GM23338 (cell line): Measurements from ENCODE around the gene RAB40B. TPM values are rescaled to one million over a fixed set of nuclear protein-coding genes. Genes with fewer than 3 reads are reported as not detected.

Experiments used
- ATAC-seq: fragments of 200-7000 bp; cut with Tn5 transposase; 3 replicates; pipeline ENCODE4 v1.9.1; 2020
- DNase-seq: peaks from one replicate; pipeline ENCODE4 v3.0.0-alpha.2; 2015; ENCODE audit warnings: low spot score
- H2AFZ ChIP-seq: fragments of 200-600 bp; sonication (generic); 2 replicates; pipeline ENCODE4 v1.8.0; 2016; ENCODE audit warnings: antibody characterized with exemption, mild to moderate bottlenecking, moderate library complexity
- H3F3A ChIP-seq: fragments of 200-600 bp; sonication (generic); replicated peaks from 2 replicates; pipeline ENCODE4 v1.8.0; 2017; ENCODE audit warnings: antibody characterized with exemption, mixed run types, low read depth
- H3K27ac ChIP-seq: fragments of 200-600 bp; sonication (generic); 2 replicates; pipeline ENCODE4 v1.6.1; 2016; ENCODE audit warnings: low read depth
- H3K27me3 ChIP-seq: fragments of 200-600 bp; sonication (generic); 2 replicates; pipeline ENCODE4 v1.8.0; 2016; ENCODE audit warnings: mild to moderate bottlenecking, mixed run types, moderate library complexity; ENCODE audit not compliant: insufficient read depth
- H3K36me3 ChIP-seq: fragments of 200-600 bp; sonication (generic); 2 replicates; pipeline ENCODE4 v1.8.0; 2016; ENCODE audit warnings: mild to moderate bottlenecking; ENCODE audit not compliant: insufficient read depth
- H3K4me1 ChIP-seq: fragments of 200-600 bp; sonication (generic); 2 replicates; pipeline ENCODE4 v1.8.0; 2016; ENCODE audit warnings: mild to moderate bottlenecking, moderate library complexity; ENCODE audit not compliant: insufficient read depth
- H3K4me2 ChIP-seq: fragments of 200-600 bp; sonication (generic); 2 replicates; pipeline ENCODE4 v1.7.1; 2017; ENCODE audit warnings: mixed run types
- H3K4me3 ChIP-seq: fragments of 200-600 bp; sonication (generic); 2 replicates; pipeline ENCODE4 v1.6.1; 2016; ENCODE audit warnings: mixed run types
- H3K79me2 ChIP-seq: fragments of 200-600 bp; sonication (generic); replicated peaks from 2 replicates; pipeline ENCODE4 v1.8.0; 2017; ENCODE audit warnings: mild to moderate bottlenecking; ENCODE audit not compliant: insufficient read depth
- H3K9me2 ChIP-seq: fragments of 200-600 bp; sonication (generic); 2 replicates; pipeline ENCODE4 v1.8.0; 2017; ENCODE audit not compliant: insufficient read depth
- H4K20me1 ChIP-seq: fragments of 200-600 bp; sonication (generic); replicated peaks from 2 replicates; pipeline ENCODE4 v1.8.0; 2017; ENCODE audit warnings: mild to moderate bottlenecking; ENCODE audit not compliant: insufficient read depth
- H3K27ac Mint-ChIP-seq: 2 replicates; pipeline ENCODE4 v1.8.0; 2020; ENCODE audit warnings: inconsistent platforms, mild to moderate bottlenecking, moderate library complexity, mixed read lengths
- H3K27me3 Mint-ChIP-seq: 3 replicates; pipeline ENCODE4 v1.8.0; 2022; ENCODE audit warnings: low read depth, mild to moderate bottlenecking, moderate library complexity, mixed read lengths, inconsistent platforms; ENCODE audit not compliant: insufficient read depth, poor library complexity
- H3K36me3 Mint-ChIP-seq: 3 replicates; pipeline ENCODE4 v1.8.0; 2021; ENCODE audit warnings: low read depth, mild to moderate bottlenecking, inconsistent platforms, moderate library complexity, mixed read lengths
- H3K4me1 Mint-ChIP-seq: 3 replicates; pipeline ENCODE4 v1.8.0; 2020; ENCODE audit warnings: mild to moderate bottlenecking, inconsistent platforms, mixed read lengths
- H3K4me3 Mint-ChIP-seq: 3 replicates; pipeline ENCODE4 v1.8.0; 2021; ENCODE audit warnings: moderate library complexity, mild to moderate bottlenecking, inconsistent platforms, mixed read lengths
- H3K9me3 Mint-ChIP-seq: 3 replicates; pipeline ENCODE4 v1.8.0; 2020; ENCODE audit warnings: moderate library complexity, mild to moderate bottlenecking, inconsistent platforms, mixed read lengths
- CREB1 ChIP-seq: fragments of 250-450 bp; sonication (Bioruptor Pico); IDR thresholded peaks from 2 replicates; pipeline ENCODE4 v1.5.0; 2020; ENCODE audit warnings: low read depth, mild to moderate bottlenecking, moderate library complexity
- CTCF ChIP-seq, 2 experiments: fragments of 200-600 bp in 1 of 2; sonication (generic) in 1 of 2; conservative IDR thresholded peaks; 2 replicates each; pipeline versions ENCODE4 v1.5.1 to v1.6.1; 2016 to 2017; ENCODE audit warnings: antibody characterized with exemption in 2 of 2, low read depth in 2 of 2, mild to moderate bottlenecking in 2 of 2, moderate library complexity in 1 of 2
- EZH2 ChIP-seq: fragments of 200-600 bp; sonication (generic); IDR thresholded peaks from one replicate; pipeline ENCODE4 v1.8.0; 2017; ENCODE audit warnings: antibody characterized with exemption, mild to moderate bottlenecking, low read depth; ENCODE audit not compliant: unreplicated experiment
- EZH2phosphoT487 ChIP-seq: fragments of 200-600 bp; sonication (generic); IDR thresholded peaks from one replicate; pipeline ENCODE4 v1.8.1; 2018; ENCODE audit warnings: antibody characterized with exemption; ENCODE audit not compliant: unreplicated experiment
- POLR2AphosphoS5 ChIP-seq: IDR thresholded peaks from 2 replicates; pipeline ENCODE4 v1.6.1; 2016; ENCODE audit warnings: antibody characterized with exemption, low read depth
- STAT1 ChIP-seq: IDR thresholded peaks from one replicate; pipeline ENCODE4 v1.6.1; 2016; ENCODE audit warnings: antibody characterized with exemption; ENCODE audit not compliant: unreplicated experiment
- ZNF331 ChIP-seq: fragments of 250-450 bp; sonication (Bioruptor Pico); IDR thresholded peaks from 2 replicates; pipeline ENCODE4 v1.5.0; 2020; ENCODE audit warnings: low read depth, mild to moderate bottlenecking, moderate library complexity
- polyA plus RNA-seq: library from polyadenylated mRNA; unstranded; fragments of >200 nt; fragmentation: Nextera tagmentation; extraction: Ambion mirVana; gene quantifications from 2 replicates; pipeline ENCODE4 v1.2.1, GENCODE V29; 2016
- total RNA-seq: library from RNA; depleted of rRNA; stranded (reverse); fragments of >200 nt; shearing (Covaris generic); gene quantifications from 2 replicates; pipeline ENCODE4 v1.2.3, GENCODE V29; 2014
- TF ChIP-seq, protein P1 (sequence below): IDR thresholded peaks from one replicate; pipeline ENCODE4 v1.6.1; 2018; ENCODE audit warnings: antibody characterized with exemption; ENCODE audit not compliant: unreplicated experiment

Gene RAB40B
- total and polyA plus RNA-seq, 2 experiments from 2014 or later: 4.2 to 5.2 TPM

DNA sequence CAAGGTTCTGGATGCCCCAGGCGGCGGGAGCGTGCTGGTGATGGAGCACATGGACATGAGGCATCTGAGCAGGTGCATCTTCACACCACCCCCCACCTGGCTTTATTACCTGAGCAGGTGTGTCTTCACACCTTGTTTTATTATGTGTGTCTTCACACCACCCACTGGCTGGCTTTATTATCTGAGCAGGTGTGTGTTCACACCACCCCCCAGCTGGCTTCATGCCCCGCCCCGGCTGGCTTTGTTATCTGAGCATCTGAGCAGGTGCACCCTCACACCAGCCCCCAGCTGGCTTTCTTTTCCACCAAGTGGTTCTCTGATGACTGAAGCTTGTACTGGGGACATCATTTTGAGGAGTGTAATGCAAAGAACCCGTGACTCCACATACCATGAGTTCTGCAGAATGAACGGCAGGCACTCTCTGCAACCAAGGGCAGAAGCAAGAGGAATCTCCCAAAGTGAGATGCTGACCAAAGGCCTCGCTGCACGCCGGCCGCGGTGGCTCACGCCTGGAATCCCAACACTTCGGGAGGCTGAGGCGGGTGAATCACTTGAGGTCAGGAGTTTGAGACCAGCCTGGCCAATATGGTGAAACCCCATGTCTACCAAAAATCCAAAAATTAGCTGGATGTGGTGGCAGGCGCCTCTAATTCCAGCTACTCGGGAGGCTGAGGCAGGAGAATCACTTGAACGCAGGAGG is 20.6 kb upstream of the RAB40B start (continued):
- no peak for TF ChIP-seq CREB1 (CRISPR knock-in tag)
- TF ChIP-seq EZH2: no peak
- no peak for TF ChIP-seq CTCF (conservative IDR thresholded peaks at IDR 0.05; ENCODE audit: low read depth in 2 of 2)
- TF ChIP-seq STAT1: no peak
- TF ChIP-seq POLR2AphosphoS5: no peak
- TF ChIP-seq EZH2phosphoT487: no peak

DNA sequence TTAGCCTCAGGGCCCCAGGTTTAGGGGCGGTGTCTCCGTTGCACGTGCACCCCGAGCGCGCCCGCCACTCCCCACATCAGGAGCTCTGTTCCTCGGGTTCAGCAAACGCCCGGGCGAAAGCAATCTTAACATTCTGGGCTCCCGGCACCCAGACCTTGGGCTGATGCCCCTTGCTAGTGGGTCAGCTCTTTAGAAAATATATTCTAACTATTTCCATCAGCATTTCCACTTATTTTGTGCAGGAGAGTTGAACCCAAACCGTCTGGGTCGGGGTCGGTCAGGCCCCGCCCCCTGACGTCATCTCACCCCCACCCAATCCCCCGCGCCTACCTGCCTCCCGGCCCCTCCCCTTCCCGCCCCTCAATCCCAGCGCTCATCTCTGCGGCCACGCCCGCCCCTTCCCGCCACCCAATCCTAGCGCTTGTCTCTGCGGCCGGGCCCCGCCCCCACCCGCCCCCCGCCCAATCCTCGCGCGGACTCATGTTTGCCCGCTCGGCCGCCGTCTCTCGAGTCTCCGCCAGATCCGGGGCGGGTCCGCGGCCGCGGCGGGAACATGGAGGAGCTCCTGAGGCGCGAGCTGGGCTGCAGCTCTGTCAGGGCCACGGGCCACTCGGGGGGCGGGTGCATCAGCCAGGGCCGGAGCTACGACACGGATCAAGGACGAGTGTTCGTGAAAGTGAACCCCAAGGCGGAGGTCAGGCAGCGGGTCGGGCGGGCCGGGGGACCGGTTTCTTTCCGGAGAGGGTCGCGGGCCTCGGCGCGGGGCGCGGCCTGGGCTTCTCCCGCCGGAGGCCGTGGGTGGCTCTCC is 17.9 kb upstream of the RAB40B start, which contains the start of gene FN3KRP:
FN3KRP (plus strand) TSS at position 504 of the 808 bp plus-strand sequence; CDS start at position 554, 50 bp downstream.
- Histone ChIP-seq H3K4me1 (peaks cover 4% of the 10 kb centered on the region; the same call in 1 of the 2 replicates), H3K36me3 (no peaks in the 10 kb centered on the region), H3K79me2 (peaks cover 4% of the 10 kb centered on the region; the same call in 1 of the 2 replicates), H3K4me2 (peak within 1 kb of the TSS; percentile 91), H3K4me3 (peak within 1 kb of the TSS; percentile 82), H2AFZ (peak within 1 kb of the TSS; percentile 97), H4K20me1 (no peaks in the 10 kb centered on the region), H3K9me2 (no peaks in the 10 kb centered on the region), H3F3A (no peaks in the 10 kb centered on the region), H3K27me3 (0 out of 2 replicates have a peak, but pooled peaks cover 4% of the 10 kb centered on the region), H3K27ac (no peak within 1 kb of the TSS)
- DNase-seq (peak; percentile 91), ATAC-seq (peak; percentile 79)
- Mint-ChIP-seq H3K27ac (peak within 1 kb of the TSS; percentile 82; the same call in 1 of the 2 replicates), H3K36me3 (peaks cover 10% of the 10 kb centered on the region), H3K4me1 (peaks cover 9% of the 10 kb centered on the region), H3K27me3 (peaks cover 3% of the 10 kb centered on the region), H3K4me3 (peak within 1 kb of the TSS; percentile 94), H3K9me3 (no peaks in the 10 kb centered on the region; the same call in 2 of the 3 replicates)
- TF ChIP-seq, protein P1, sequence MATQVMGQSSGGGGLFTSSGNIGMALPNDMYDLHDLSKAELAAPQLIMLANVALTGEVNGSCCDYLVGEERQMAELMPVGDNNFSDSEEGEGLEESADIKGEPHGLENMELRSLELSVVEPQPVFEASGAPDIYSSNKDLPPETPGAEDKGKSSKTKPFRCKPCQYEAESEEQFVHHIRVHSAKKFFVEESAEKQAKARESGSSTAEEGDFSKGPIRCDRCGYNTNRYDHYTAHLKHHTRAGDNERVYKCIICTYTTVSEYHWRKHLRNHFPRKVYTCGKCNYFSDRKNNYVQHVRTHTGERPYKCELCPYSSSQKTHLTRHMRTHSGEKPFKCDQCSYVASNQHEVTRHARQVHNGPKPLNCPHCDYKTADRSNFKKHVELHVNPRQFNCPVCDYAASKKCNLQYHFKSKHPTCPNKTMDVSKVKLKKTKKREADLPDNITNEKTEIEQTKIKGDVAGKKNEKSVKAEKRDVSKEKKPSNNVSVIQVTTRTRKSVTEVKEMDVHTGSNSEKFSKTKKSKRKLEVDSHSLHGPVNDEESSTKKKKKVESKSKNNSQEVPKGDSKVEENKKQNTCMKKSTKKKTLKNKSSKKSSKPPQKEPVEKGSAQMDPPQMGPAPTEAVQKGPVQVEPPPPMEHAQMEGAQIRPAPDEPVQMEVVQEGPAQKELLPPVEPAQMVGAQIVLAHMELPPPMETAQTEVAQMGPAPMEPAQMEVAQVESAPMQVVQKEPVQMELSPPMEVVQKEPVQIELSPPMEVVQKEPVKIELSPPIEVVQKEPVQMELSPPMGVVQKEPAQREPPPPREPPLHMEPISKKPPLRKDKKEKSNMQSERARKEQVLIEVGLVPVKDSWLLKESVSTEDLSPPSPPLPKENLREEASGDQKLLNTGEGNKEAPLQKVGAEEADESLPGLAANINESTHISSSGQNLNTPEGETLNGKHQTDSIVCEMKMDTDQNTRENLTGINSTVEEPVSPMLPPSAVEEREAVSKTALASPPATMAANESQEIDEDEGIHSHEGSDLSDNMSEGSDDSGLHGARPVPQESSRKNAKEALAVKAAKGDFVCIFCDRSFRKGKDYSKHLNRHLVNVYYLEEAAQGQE: no peak
- TF ChIP-seq POLR2AphosphoS5 (peak; percentile 74), ZNF331 (CRISPR knock-in tag) (no peak), STAT1 (no peak), CREB1 (CRISPR knock-in tag) (peak; percentile 69)
